OCI-LY1 (cell line): ENCODE measurements around the gene FHIT.

Experiments used
- H2AFZ ChIP-seq: fragments of 200-600 bp; sonication (generic), shearing (Covaris generic); 2 replicates; pipeline ENCODE4 v1.6.0; 2014; ENCODE audit warnings: antibody characterized with exemption, mild to moderate bottlenecking, low read length
- H3F3A ChIP-seq: fragments of 200-600 bp; sonication (generic), shearing (Covaris generic); 2 replicates; pipeline ENCODE4 v1.6.0; 2014; ENCODE audit warnings: mild to moderate bottlenecking, antibody characterized with exemption, low read length, moderate library complexity; ENCODE audit not compliant: insufficient read depth
- H3K27ac ChIP-seq: fragments of 200-600 bp; sonication (generic); 2 replicates; pipeline ENCODE4 v1.5.1; 2014; ENCODE audit warnings: low read length, mixed run types, mild to moderate bottlenecking, low read depth; ENCODE audit not compliant: poor library complexity, severe bottlenecking
- H3K27me3 ChIP-seq: fragments of 200-600 bp; sonication (generic); 2 replicates; pipeline ENCODE4 v1.6.0; 2014; ENCODE audit warnings: antibody characterized with exemption, mild to moderate bottlenecking, low read length, moderate library complexity; ENCODE audit not compliant: insufficient read depth
- H3K36me3 ChIP-seq: fragments of 200-600 bp; sonication (generic); 2 replicates; pipeline ENCODE4 v1.6.1; 2014; ENCODE audit warnings: mild to moderate bottlenecking, antibody characterized with exemption, low read length, moderate library complexity, mixed read lengths; ENCODE audit not compliant: insufficient read depth
- H3K4me1 ChIP-seq: fragments of 200-600 bp; sonication (generic); 2 replicates; pipeline ENCODE4 v1.5.1; 2014; ENCODE audit warnings: mild to moderate bottlenecking, low read length, moderate library complexity; ENCODE audit not compliant: insufficient read depth, severe bottlenecking
- H3K4me2 ChIP-seq: fragments of 200-600 bp; sonication (generic), shearing (Covaris generic); 2 replicates; pipeline ENCODE4 v1.6.1; 2014; ENCODE audit warnings: low read length
- H3K4me3 ChIP-seq: fragments of 200-600 bp; sonication (generic); 2 replicates; pipeline ENCODE4 v1.5.1; 2014; ENCODE audit warnings: low read length, low read depth, mild to moderate bottlenecking, mixed read lengths; ENCODE audit not compliant: poor library complexity, severe bottlenecking
- H3K79me2 ChIP-seq: fragments of 200-600 bp; shearing (Covaris generic); 2 replicates; pipeline ENCODE4 v1.6.1; 2016; ENCODE audit warnings: mixed run types, low read length, mixed read lengths; ENCODE audit not compliant: insufficient read depth
- H3K9ac ChIP-seq: fragments of 200-600 bp; sonication (generic), shearing (Covaris generic); 2 replicates; pipeline ENCODE4 v1.6.1; 2014; ENCODE audit warnings: mild to moderate bottlenecking, low read length, mixed read lengths
- H3K9me2 ChIP-seq: fragments of 200-600 bp; sonication (generic), shearing (Covaris generic); 2 replicates; pipeline ENCODE4 v1.6.1; 2014; ENCODE audit warnings: low read depth, mild to moderate bottlenecking, low read length, mixed read lengths
- H3K9me3 ChIP-seq: fragments of 200-600 bp; shearing (Covaris generic); 2 replicates; pipeline ENCODE4 v1.6.1; 2014; ENCODE audit warnings: low read length, mixed read lengths
- H4K20me1 ChIP-seq: fragments of 200-600 bp; sonication (generic), shearing (Covaris generic); 2 replicates; pipeline ENCODE4 v1.6.0; 2016; ENCODE audit warnings: mild to moderate bottlenecking, low read length; ENCODE audit not compliant: insufficient read depth
- CTCF ChIP-seq: fragments of 200-600 bp; sonication (generic), shearing (Covaris generic); IDR thresholded peaks from 2 replicates; pipeline ENCODE4 v1.5.1; 2017; ENCODE audit warnings: mild to moderate bottlenecking, antibody characterized with exemption, low read length, moderate library complexity, mixed read lengths
- EZH2 ChIP-seq: fragments of 200-600 bp; sonication (generic), shearing (Covaris generic); IDR thresholded peaks from 2 replicates; pipeline ENCODE4 v1.8.0; 2017; ENCODE audit warnings: borderline replicate concordance, mixed run types, mild to moderate bottlenecking, antibody characterized with exemption, low read length, moderate library complexity, mixed read lengths

Gene FHIT

GRCh38 chr3:61040618-61041017 is 210.6 kb downstream of the FHIT start:
- Histone ChIP-seq H3F3A (no peaks in the 10 kb centered on the region), H3K27me3 (no peaks in the 10 kb centered on the region), H2AFZ (no peak overlapping the region), H3K9me3 (no peaks in the 10 kb centered on the region), H3K4me3 (no peak overlapping the region), H3K36me3 (no peaks in the 10 kb centered on the region; the same call in 1 of the 2 replicates), H3K27ac (no peak overlapping the region), H4K20me1 (no peaks in the 10 kb centered on the region), H3K4me1 (no peaks in the 10 kb centered on the region), H3K4me2 (no peak overlapping the region), H3K79me2 (no peaks in the 10 kb centered on the region), H3K9ac (no peak overlapping the region), H3K9me2 (no peaks in the 10 kb centered on the region)
- no peak for TF ChIP-seq EZH2
- no peak for TF ChIP-seq CTCF

- H3K9me2 ChIP-seq = no peaks in the 10 kb centered on the region
- H3K9me3 ChIP-seq = 0 out of 2 replicates have a peak, but pooled peaks cover 4% of the 10 kb centered on the region
- no peaks in the 10 kb centered on the region; the same call in 1 of the 2 replicates for H3K36me3 ChIP-seq
- H2AFZ ChIP-seq = no peak overlapping the region
- H3K4me3 ChIP-seq = no peak overlapping the region
- no peaks in the 10 kb centered on the region for H3K4me1 ChIP-seq
- H3K27me3 ChIP-seq = no peaks in the 10 kb centered on the region
- TF ChIP-seq CTCF (no peak), EZH2 (no peak)
- no peaks in the 10 kb centered on the region for H4K20me1 ChIP-seq
- no peak overlapping the region for H3K4me2 ChIP-seq
- no peaks in the 10 kb centered on the region for H3K79me2 ChIP-seq
- no peak overlapping the region for H3K9ac ChIP-seq
- no peaks in the 10 kb centered on the region for H3F3A ChIP-seq
- no peak overlapping the region for H3K27ac ChIP-seq
Observed at GRCh38 chr3:61035573-61035972, 215.7 kb downstream of the FHIT start.

GRCh38 chr3:61032991-61033390 is 218.3 kb downstream of the FHIT start:
- Histone ChIP-seq H3K9me3 (0 out of 2 replicates have a peak, but pooled peaks cover 4% of the 10 kb centered on the region), H3K4me2 (no peak overlapping the region), H3K36me3 (no peaks in the 10 kb centered on the region; the same call in 1 of the 2 replicates), H2AFZ (no peak overlapping the region), H3K27me3 (no peaks in the 10 kb centered on the region), H3K4me1 (no peaks in the 10 kb centered on the region), H3K4me3 (no peak overlapping the region), H4K20me1 (no peaks in the 10 kb centered on the region), H3K9me2 (no peaks in the 10 kb centered on the region), H3F3A (no peaks in the 10 kb centered on the region), H3K79me2 (no peaks in the 10 kb centered on the region), H3K9ac (no peak overlapping the region), H3K27ac (no peak overlapping the region)
- TF ChIP-seq EZH2 = no peak
- TF ChIP-seq CTCF = no peak
